SU-DHL-6 (cell line): Measurements from ENCODE around the gene LRP1.

Source experiments
- EZH2phosphoT487 ChIP-seq: fragments of 200-600 bp; sonication (generic), shearing (Covaris generic); conservative IDR thresholded peaks from 2 replicates; pipeline ENCODE4 v1.6.1; 2018; ENCODE audit warnings: mild to moderate bottlenecking, antibody characterized with exemption, low read length, moderate library complexity, mixed read lengths
- TF ChIP-seq, protein P1 (sequence below): fragments of 200-600 bp; sonication (generic); IDR thresholded peaks from one replicate; pipeline ENCODE4 v1.5.1; 2017; ENCODE audit warnings: antibody characterized with exemption, mild to moderate bottlenecking, low read length, moderate library complexity; ENCODE audit not compliant: insufficient read depth, poor library complexity, severe bottlenecking

DNA sequence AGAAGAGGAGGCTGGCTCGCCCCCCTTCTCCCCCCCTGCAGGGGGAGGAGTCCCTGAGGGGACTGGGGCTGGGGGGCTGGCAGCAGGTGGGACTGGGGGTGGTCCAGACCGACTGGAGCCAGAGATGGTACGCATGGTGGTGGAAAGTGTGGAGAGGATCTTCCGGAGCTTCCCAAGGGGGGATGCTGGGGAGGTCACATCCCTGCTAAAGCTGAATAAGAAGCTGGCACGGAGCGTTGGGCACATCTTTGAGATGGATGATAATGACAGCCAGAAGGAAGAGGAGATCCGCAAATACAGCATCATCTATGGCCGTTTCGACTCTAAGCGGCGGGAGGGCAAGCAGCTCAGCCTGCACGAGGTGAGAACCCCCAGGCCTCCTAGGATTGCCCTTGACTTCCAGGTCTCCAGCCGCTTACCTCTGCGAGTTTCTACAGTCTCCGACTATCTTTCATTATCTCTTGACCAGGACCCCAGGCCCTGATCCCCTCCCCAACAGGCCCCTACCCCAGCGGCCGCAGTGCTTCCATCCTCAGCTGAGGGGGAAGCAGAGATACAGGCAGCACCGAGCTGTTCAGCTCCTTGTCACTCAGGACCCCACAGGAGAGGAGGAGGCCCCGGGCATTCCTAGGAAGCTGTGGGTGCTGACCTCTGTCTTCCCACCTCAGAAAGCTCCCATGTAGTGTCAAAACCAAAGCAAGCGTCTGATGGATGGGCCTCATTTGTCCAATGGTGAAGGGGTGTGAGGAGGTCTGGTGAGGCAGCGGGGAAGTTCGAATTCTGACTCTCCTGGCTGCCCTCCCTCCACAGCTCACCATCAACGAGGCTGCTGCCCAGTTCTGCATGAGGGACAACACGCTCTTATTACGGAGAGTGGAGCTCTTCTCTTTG, 36.4 kb upstream of the LRP1 start:
- TF ChIP-seq, protein P1, sequence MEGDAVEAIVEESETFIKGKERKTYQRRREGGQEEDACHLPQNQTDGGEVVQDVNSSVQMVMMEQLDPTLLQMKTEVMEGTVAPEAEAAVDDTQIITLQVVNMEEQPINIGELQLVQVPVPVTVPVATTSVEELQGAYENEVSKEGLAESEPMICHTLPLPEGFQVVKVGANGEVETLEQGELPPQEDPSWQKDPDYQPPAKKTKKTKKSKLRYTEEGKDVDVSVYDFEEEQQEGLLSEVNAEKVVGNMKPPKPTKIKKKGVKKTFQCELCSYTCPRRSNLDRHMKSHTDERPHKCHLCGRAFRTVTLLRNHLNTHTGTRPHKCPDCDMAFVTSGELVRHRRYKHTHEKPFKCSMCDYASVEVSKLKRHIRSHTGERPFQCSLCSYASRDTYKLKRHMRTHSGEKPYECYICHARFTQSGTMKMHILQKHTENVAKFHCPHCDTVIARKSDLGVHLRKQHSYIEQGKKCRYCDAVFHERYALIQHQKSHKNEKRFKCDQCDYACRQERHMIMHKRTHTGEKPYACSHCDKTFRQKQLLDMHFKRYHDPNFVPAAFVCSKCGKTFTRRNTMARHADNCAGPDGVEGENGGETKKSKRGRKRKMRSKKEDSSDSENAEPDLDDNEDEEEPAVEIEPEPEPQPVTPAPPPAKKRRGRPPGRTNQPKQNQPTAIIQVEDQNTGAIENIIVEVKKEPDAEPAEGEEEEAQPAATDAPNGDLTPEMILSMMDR: no peak
- no peak for TF ChIP-seq EZH2phosphoT487
